Measurements from ENCODE around the gene ZNF512B. TPM values are rescaled to one million over a fixed set of nuclear protein-coding genes. Genes with fewer than 3 reads are reported as not detected.

The ZNF512B gene
- total and polyA plus RNA-seq, 2 donors (not counting 3 experiments of a cell fraction or from before 2014, with no cell fraction given) = 8.7 to 30.0 TPM

- dilution Hi-C loops (cut with MboI; ENCODE audit: extremely low pct_ligation_motif_present, low sequenced_read_pairs) = no loop called here
- Histone ChIP-seq H3K36me3 (ENCODE audit: control insufficient read depth in 2 of 2, extremely low read depth in 1 of 2, insufficient read depth in 2 of 2, low read length in 2 of 2) (peaks cover 7 to 36% of the 10 kb centered on the region in 2 experiments), H3K4me1 (ENCODE audit: control insufficient read depth, extremely low read depth, insufficient read depth, low read length) (peaks cover 10% of the 10 kb centered on the region), H4K20me1 (replicated peaks; ENCODE audit: control insufficient read depth, extremely low read depth, insufficient read depth, low read length) (no peaks in the 10 kb centered on the region), H3K79me2 (ENCODE audit: control insufficient read depth, insufficient read depth, low read length) (peaks cover 18% of the 10 kb centered on the region), H3K9ac (replicated peaks; ENCODE audit: extremely low read depth, insufficient read depth, low read length) (no peak overlapping the region), H3K27me3 (ENCODE audit: control insufficient read depth in 2 of 2, insufficient read depth in 2 of 2, low read length in 2 of 2) (no peaks in the 10 kb centered on the region), H3K9me1 (replicated peaks; ENCODE audit: control insufficient read depth, extremely low read depth, insufficient read depth, low read length) (no peaks in the 10 kb centered on the region), H3K9me3 (replicated peaks; ENCODE audit: control insufficient read depth, insufficient read depth, low read length) (no peaks in the 10 kb centered on the region), H3K4me3 (replicated peaks in 1 of 3; ENCODE audit: insufficient read depth in 1 of 3, low read depth in 1 of 3, low read length in 3 of 3) (no peak overlapping the region), H3K4me2 (ENCODE audit: insufficient read depth, low read length) (no peak overlapping the region), H3K27ac (ENCODE audit: insufficient read depth, low read depth, low read length) (no peak overlapping the region), H2AFZ (ENCODE audit: low read depth, low read length) (no peak overlapping the region)
- ChIA-PET CTCF (interaction anchor here (1.3 kb wide), 1 partner anchor 15 kb away, joined by 4 read pairs; no protein-coding TSS in a partner anchor), POLR2A (interaction anchor here (0.5 kb wide), 1 partner anchor 123 kb away, joined by 3 read pairs; no protein-coding TSS in a partner anchor)
- DNase-seq (ENCODE audit: low read depth, low spot score) = no peak
- BruUV-seq (replicated peaks) = no TSS peak
- no peak for FAIRE-seq
- intact Hi-C loops (cut with micrococcal nuclease) = loop anchor here (5.0 kb wide), 1 partner anchor 252 kb away; the partner anchor contains the start of genes ARFRP1 and ZGPAT
- no peak for TF ChIP-seq MAX (IDR thresholded peaks at IDR 0.05; ENCODE audit: insufficient read depth, insufficient read length)
- no peak for TF ChIP-seq MYC (IDR thresholded peaks at IDR 0.05; ENCODE audit: low read depth, low read length)
- TF ChIP-seq CTCF (IDR thresholded peaks at IDR 0.05; ENCODE audit: extremely low read depth in 1 of 2, insufficient read depth in 1 of 2, low read depth in 1 of 2, low read length in 2 of 2) = no peak
- TF ChIP-seq JUN (IDR thresholded peaks at IDR 0.05; ENCODE audit: borderline replicate concordance, insufficient read depth, insufficient read length, low read depth) = no peak
- TF ChIP-seq GATA2 (IDR thresholded peaks at IDR 0.05; ENCODE audit: insufficient read depth, insufficient read length, low read depth, low read length) = no peak
- no peak for TF ChIP-seq EZH2 (IDR thresholded peaks at IDR 0.05; ENCODE audit: borderline replicate concordance, low read depth, low read length, severe bottlenecking)
- no peak for TF ChIP-seq POLR2A (IDR thresholded peaks at IDR 0.05; ENCODE audit: low read depth, low read length)
- no peak for TF ChIP-seq POLR2AphosphoS5 (IDR thresholded peaks at IDR 0.05; ENCODE audit: insufficient read depth, low read depth, low read length)
- no peak for TF ChIP-seq FOS (IDR thresholded peaks at IDR 0.05; ENCODE audit: borderline replicate concordance, insufficient read depth, low read length)
These were observed 10.6 kb downstream of the ZNF512B start for GRCh38 chr20:63958964-63959698.

Measured in endothelial cell of umbilical vein (primary cell).